Activated B cell treated with CpG ODN at 0.5 μM for 24 hours (primary cell): ENCODE measurements around the gene FRMD5. TPM values are rescaled to one million over a fixed set of nuclear protein-coding genes. Genes with fewer than 3 reads are reported as not detected.

ENCODE experiments used
- ATAC-seq: fragments of 200-7000 bp; cut with Tn5 transposase; one replicate; pipeline ENCODE4 v1.10.0; 2021; ENCODE audit warnings: low read depth, mild to moderate bottlenecking, moderate library complexity
- CTCF ChIA-PET: fragments of 350-600 bp; sonication (Branson Sonifier 250); formaldehyde crosslinking; loops from one replicate; lab custom pipeline; 2021; ENCODE audit warnings: antibody characterized with exemption; lab: Charles Lee
- POLR2A ChIA-PET: fragments of 350-600 bp; sonication (Branson Sonifier 250); formaldehyde crosslinking; loops from one replicate; lab custom pipeline; 2021; ENCODE audit warnings: antibody characterized with exemption; lab: Charles Lee
- DNase-seq: peaks from one replicate; pipeline ENCODE4 v3.0.0; 2022
- H3K27ac Mint-ChIP-seq: one replicate; pipeline ENCODE4 v1.8.0; 2020; ENCODE audit warnings: mixed read lengths
- H3K27me3 Mint-ChIP-seq: one replicate; pipeline ENCODE4 v1.8.0; 2021; ENCODE audit warnings: mixed read lengths
- H3K36me3 Mint-ChIP-seq: one replicate; pipeline ENCODE4 v1.8.0; 2021; ENCODE audit warnings: low read depth, mixed read lengths
- H3K4me1 Mint-ChIP-seq: one replicate; pipeline ENCODE4 v1.8.0; 2021; ENCODE audit warnings: mixed read lengths
- H3K4me3 Mint-ChIP-seq: one replicate; pipeline ENCODE4 v1.8.0; 2020; ENCODE audit warnings: mild to moderate bottlenecking, mixed read lengths
- H3K9me3 Mint-ChIP-seq: one replicate; pipeline ENCODE4 v1.8.0; 2020; ENCODE audit warnings: mixed read lengths
- CTCF ChIP-seq: fragments of 200-600 bp; IDR thresholded peaks from one replicate; pipeline ENCODE4 v1.8.0; 2022; ENCODE audit warnings: antibody characterized with exemption, mild to moderate bottlenecking
- intact Hi-C: fragments of 100-400 bp; cut with micrococcal nuclease; formaldehyde crosslinking; loops from one replicate; pipeline ENCODE4 v1.15.1; 2024
- total RNA-seq: library from RNA; stranded (reverse); gene quantifications from 2 replicates; pipeline ENCODE4 v1.2.3, GENCODE V29; 2022

FRMD5 gene
- total RNA-seq, 1 donor from 2014 or later, result 0.53 TPM

- TF ChIP-seq CTCF, result no peak
- Mint-ChIP-seq H3K27me3 (no peaks in the 10 kb centered on the region), H3K27ac (no peak overlapping the region), H3K36me3 (no peaks in the 10 kb centered on the region), H3K4me1 (no peaks in the 10 kb centered on the region), H3K4me3 (no peak overlapping the region), H3K9me3 (no peaks in the 10 kb centered on the region)
- ChIA-PET POLR2A (no interaction called here), CTCF (interaction anchor here (1.7 kb wide), 1 partner anchor 12 kb away, joined by 4 read pairs; no protein-coding TSS in a partner anchor)
- intact Hi-C loops, result no loop called here
- DNase-seq (no peak), ATAC-seq (no peak)
Measured at GRCh38 chr15:43893956-43894355, 301.1 kb downstream of the FRMD5 start.

- ChIA-PET POLR2A (no interaction called here), CTCF (no interaction called here)
- H3K4me3 Mint-ChIP-seq, result no peak overlapping the region
- H3K27ac Mint-ChIP-seq, result no peak overlapping the region
- TF ChIP-seq CTCF, result no peak
- no peaks in the 10 kb centered on the region for H3K9me3 Mint-ChIP-seq
- H3K27me3 Mint-ChIP-seq, result no peaks in the 10 kb centered on the region
- intact Hi-C loops, result no loop called here
- no peaks in the 10 kb centered on the region for H3K36me3 Mint-ChIP-seq
- H3K4me1 Mint-ChIP-seq, result no peaks in the 10 kb centered on the region
- DNase-seq, result no peak
- no peak for ATAC-seq
Measured at GRCh38 chr15:43889042-43889441, 306.0 kb downstream of the FRMD5 start.

GRCh38 chr15:43887901-43888300 is 307.2 kb downstream of the FRMD5 start:
- no peak overlapping the region for H3K4me3 Mint-ChIP-seq
- TF ChIP-seq CTCF, result no peak
- ChIA-PET CTCF (no interaction called here), POLR2A (no interaction called here)
- ATAC-seq (no peak), DNase-seq (no peak)
- H3K9me3 Mint-ChIP-seq, result no peaks in the 10 kb centered on the region
- intact Hi-C loops, result no loop called here
- no peaks in the 10 kb centered on the region for H3K36me3 Mint-ChIP-seq
- no peak overlapping the region for H3K27ac Mint-ChIP-seq
- no peaks in the 10 kb centered on the region for H3K4me1 Mint-ChIP-seq
- H3K27me3 Mint-ChIP-seq, result no peaks in the 10 kb centered on the region

DNA sequence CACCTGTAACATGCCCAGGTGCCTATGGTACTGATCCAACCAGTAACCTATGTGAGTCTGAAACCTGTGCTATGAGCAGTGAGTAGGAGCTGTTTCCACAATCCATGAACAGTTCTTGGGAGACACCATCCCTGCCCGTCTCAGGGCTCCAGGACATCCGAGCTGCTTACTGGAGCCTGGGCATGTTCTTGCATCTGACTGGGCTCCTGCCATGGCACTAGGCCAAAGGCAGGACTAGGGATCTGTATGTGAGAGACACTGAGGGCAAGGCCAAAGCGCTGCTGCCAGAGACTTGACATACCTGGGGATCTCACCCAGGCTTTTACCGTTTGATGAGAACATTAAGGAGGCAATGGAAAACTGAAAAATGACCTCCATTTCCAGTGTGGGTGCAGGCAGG is 308.5 kb downstream of the FRMD5 start:
- Mint-ChIP-seq H3K36me3 (no peaks in the 10 kb centered on the region), H3K4me1 (no peaks in the 10 kb centered on the region), H3K9me3 (no peaks in the 10 kb centered on the region), H3K27me3 (no peaks in the 10 kb centered on the region), H3K27ac (no peak overlapping the region), H3K4me3 (no peak overlapping the region)
- POLR2A ChIA-PET, result no interaction called here
- DNase-seq (no peak), ATAC-seq (no peak)
- no peak for TF ChIP-seq CTCF
- intact Hi-C loops, result no loop called here
- CTCF ChIA-PET, result no interaction called here

DNA sequence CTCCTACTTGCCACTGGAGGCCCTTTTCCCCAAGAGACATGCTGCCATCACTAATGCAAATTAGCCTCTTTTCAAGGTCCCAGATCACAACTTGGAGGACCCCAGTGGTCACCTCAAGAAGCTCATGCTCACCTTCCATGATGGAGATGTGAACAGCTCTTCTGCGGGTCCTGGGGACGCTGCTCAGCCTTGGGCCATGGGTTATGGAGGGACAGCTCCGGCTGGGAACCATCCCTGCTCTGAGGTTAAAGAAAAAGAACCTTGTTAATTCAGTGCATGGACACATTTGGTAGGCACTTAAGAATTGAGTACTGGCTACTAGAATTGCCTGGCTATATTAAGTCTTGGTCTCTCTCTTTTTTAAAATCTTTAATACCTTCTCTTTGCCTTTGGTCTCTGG is 311.5 kb downstream of the FRMD5 start:
- ChIA-PET CTCF (no interaction called here), POLR2A (no interaction called here)
- Mint-ChIP-seq H3K27ac (no peak overlapping the region), H3K4me1 (peaks cover 3% of the 10 kb centered on the region), H3K9me3 (no peaks in the 10 kb centered on the region), H3K36me3 (no peaks in the 10 kb centered on the region), H3K4me3 (no peak overlapping the region), H3K27me3 (no peaks in the 10 kb centered on the region)
- no peak for TF ChIP-seq CTCF
- no peak for DNase-seq
- intact Hi-C loops, result no loop called here
- ATAC-seq, result no peak
